K562 (cell line): Measurements from ENCODE around the gene DPH7. TPM values are rescaled to one million over a fixed set of nuclear protein-coding genes. Genes with fewer than 3 reads are reported as not detected.

Experiments used
- ARID3A ChIP-seq: IDR thresholded peaks from 2 replicates; pipeline ENCODE4 v1.6.1; 2012; ENCODE audit warnings: low read depth, low read length, improper control_type of control experiment, borderline replicate concordance
- BCLAF1 ChIP-seq, 2 experiments: fragments of 450-650 bp in 1 of 2; IDR thresholded peaks; 2 replicates each; pipeline ENCODE4 v1.6.1; 2011 to 2017; ENCODE audit warnings: low read depth in 2 of 2, antibody characterized with exemption in 1 of 2, borderline replicate concordance in 1 of 2, low read length in 1 of 2, mild to moderate bottlenecking in 1 of 2, mixed read lengths in 1 of 2; ENCODE audit not compliant: control insufficient read depth in 1 of 2
- C11orf30 ChIP-seq: fragments of 450-650 bp; IDR thresholded peaks from 2 replicates; pipeline ENCODE4 v1.6.1; 2016; ENCODE audit warnings: low read depth, mild to moderate bottlenecking
- E2F8 ChIP-seq: fragments of 450-650 bp; IDR thresholded peaks from 2 replicates; pipeline ENCODE4 v1.7.1; 2018; ENCODE audit warnings: mild to moderate bottlenecking, low read depth; ENCODE audit not compliant: partially characterized antibody
- HDAC6 ChIP-seq: IDR thresholded peaks from 2 replicates; pipeline ENCODE4 v1.6.1; 2012; ENCODE audit warnings: low read depth, mild to moderate bottlenecking, control low read depth, inconsistent platforms, low read length, moderate library complexity
- PCBP1 ChIP-seq: fragments of 200-400 bp; formaldehyde crosslinking; IDR thresholded peaks from 2 replicates; pipeline ENCODE4 v1.6.1; 2018; ENCODE audit warnings: mild to moderate bottlenecking, low read depth, low read length; ENCODE audit not compliant: poor library complexity, severe bottlenecking
- PHF8 ChIP-seq: fragments of 200-600 bp; sonication (generic); IDR thresholded peaks from 2 replicates; pipeline ENCODE4 v1.6.1; 2012; ENCODE audit warnings: mixed run types, mild to moderate bottlenecking, inconsistent platforms, low read length, moderate library complexity, borderline replicate concordance
- ZNF79 ChIP-seq: fragments of 250-450 bp; sonication (Bioruptor Pico); IDR thresholded peaks from 2 replicates; pipeline ENCODE4 v1.4.0; 2020; ENCODE audit warnings: low read depth, mild to moderate bottlenecking, moderate library complexity
- polyA plus RNA-seq, 8 experiments: library from polyadenylated mRNA; depleted of rRNA in 4 of 8; stranded (reverse) in 5 of 8; unstranded in 3 of 8; fragments of >200 nt; fragmentation: Nextera tagmentation in 2 of 8; fragmentation: Illumina TruSeq in 1 of 8; extraction: Ambion mirVana in 2 of 8; extraction: Trizol in 1 of 8; gene quantifications; 2 replicates each; pipeline versions ENCODE4 v1.2.1 to v1.2.3, GENCODE V29; 2011 to 2014; ENCODE audit warnings: inconsistent platforms in 1 of 8, missing spikeins in 1 of 8
- total RNA-seq, 7 experiments: library from RNA; depleted of rRNA in 6 of 7; stranded (reverse); fragments of >200 nt in 6 of 7; fragmentation: Illumina TruSeq in 2 of 7; extraction: Trizol in 2 of 7; gene quantifications; 2 replicates each; pipeline versions ENCODE4 v1.2.1 to v1.2.3, GENCODE V29; 2011 to 2021; ENCODE audit warnings: low replicate concordance in 1 of 7
- TF ChIP-seq, protein P1 (sequence below): sonication (generic); formaldehyde crosslinking; IDR thresholded peaks from 2 replicates; pipeline ENCODE4 v1.8.0; 2022; ENCODE audit warnings: mild to moderate bottlenecking, missing genetic modification reagents, borderline replicate concordance
- TF ChIP-seq, protein P2 (sequence below): fragments of 250-450 bp; sonication (Bioruptor Pico); IDR thresholded peaks from 2 replicates; pipeline ENCODE4 v1.9.0; 2021; ENCODE audit warnings: mild to moderate bottlenecking
- TF ChIP-seq, protein P3 (sequence below), 2 experiments: fragments of 450-650 bp; conservative IDR thresholded peaks; 2 replicates each; pipeline ENCODE4 v1.6.1; 2017; ENCODE audit warnings: mild to moderate bottlenecking in 2 of 2, moderate library complexity in 2 of 2

Gene DPH7
- total and polyA plus RNA-seq, 9 of the 15 experiments (the other 6 are each of a cell fraction or from before 2014, with no cell fraction given) = 13.9 to 68.6 (median 41.3) TPM

DNA sequence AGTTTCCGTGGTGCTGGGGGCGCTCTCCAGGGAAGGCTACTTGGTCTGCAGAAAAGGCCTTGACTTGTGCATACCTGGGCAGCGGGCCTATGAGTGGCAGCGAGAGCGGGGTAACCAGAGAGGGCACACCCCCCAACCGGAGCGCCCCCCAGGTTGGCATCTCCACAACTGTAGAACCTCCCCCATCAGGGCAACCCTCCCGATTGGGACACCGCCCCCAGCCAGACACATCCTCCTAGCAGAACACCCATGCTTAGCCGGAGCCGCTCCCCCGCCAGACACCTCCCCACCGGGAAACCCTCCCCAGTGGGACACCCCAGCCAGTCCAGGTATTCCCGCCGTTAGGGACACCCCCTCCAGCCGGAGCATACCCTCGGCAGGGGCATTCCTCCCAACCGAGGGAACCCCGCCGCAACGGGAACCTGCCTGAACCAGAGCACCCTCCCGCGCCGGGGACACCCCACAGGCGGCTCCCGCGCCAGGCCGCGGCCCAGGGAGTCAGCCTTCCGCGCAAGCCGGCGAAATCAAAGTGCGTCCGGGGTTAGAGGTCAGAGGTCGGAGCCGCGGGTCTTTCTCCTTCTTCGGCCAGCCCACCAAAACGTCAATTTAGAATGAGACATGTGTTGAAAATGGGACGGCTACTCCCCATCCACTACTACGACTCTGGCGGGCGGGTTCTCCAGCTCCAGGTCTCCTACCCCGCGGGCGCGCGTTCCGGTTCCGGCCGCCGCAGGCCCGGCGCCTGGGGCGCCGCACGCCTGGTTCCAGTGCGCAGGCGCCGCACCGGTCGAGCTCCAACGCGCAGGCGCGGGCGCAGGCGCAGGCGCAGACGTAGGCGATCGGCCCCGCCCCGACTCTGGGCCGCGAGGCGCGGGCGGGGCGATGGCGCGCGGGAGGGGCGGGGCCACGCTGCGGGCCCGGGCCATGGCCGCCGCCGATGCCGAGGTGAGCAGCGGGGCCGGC is 39.7 kb upstream of the DPH7 start, which contains the start of gene EHMT1 (continued):
- peak; percentile 92 for TF ChIP-seq E2F8
- peak; percentile 90 for TF ChIP-seq C11orf30
- TF ChIP-seq PCBP1 = peak; percentile 77
- TF ChIP-seq HDAC6 = no peak
- TF ChIP-seq BCLAF1 (IDR thresholded peaks at IDR 0.05; ENCODE audit: borderline replicate concordance in 1 of 2, control insufficient read depth in 1 of 2, low read depth in 2 of 2, low read length in 1 of 2) = no peak
- TF ChIP-seq, protein P1, sequence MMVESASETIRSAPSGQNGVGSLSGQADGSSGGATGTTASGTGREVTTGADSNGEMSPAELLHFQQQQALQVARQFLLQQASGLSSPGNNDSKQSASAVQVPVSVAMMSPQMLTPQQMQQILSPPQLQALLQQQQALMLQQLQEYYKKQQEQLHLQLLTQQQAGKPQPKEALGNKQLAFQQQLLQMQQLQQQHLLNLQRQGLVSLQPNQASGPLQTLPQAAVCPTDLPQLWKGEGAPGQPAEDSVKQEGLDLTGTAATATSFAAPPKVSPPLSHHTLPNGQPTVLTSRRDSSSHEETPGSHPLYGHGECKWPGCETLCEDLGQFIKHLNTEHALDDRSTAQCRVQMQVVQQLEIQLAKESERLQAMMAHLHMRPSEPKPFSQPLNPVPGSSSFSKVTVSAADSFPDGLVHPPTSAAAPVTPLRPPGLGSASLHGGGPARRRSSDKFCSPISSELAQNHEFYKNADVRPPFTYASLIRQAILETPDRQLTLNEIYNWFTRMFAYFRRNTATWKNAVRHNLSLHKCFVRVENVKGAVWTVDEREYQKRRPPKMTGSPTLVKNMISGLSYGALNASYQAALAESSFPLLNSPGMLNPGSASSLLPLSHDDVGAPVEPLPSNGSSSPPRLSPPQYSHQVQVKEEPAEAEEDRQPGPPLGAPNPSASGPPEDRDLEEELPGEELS = no peak
- no peak for TF ChIP-seq ARID3A
- peak; percentile 93; the same call in 1 of the 2 replicates for TF ChIP-seq PHF8
- TF ChIP-seq, protein P2, sequence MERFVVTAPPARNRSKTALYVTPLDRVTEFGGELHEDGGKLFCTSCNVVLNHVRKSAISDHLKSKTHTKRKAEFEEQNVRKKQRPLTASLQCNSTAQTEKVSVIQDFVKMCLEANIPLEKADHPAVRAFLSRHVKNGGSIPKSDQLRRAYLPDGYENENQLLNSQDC = no peak
- TF ChIP-seq, protein P3, sequence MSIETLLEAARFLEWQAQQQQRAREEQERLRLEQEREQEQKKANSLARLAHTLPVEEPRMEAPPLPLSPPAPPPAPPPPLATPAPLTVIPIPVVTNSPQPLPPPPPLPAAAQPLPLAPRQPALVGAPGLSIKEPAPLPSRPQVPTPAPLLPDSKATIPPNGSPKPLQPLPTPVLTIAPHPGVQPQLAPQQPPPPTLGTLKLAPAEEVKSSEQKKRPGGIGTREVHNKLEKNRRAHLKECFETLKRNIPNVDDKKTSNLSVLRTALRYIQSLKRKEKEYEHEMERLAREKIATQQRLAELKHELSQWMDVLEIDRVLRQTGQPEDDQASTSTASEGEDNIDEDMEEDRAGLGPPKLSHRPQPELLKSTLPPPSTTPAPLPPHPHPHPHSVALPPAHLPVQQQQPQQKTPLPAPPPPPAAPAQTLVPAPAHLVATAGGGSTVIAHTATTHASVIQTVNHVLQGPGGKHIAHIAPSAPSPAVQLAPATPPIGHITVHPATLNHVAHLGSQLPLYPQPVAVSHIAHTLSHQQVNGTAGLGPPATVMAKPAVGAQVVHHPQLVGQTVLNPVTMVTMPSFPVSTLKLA (conservative IDR thresholded peaks at IDR 0.05) = peak; percentile 80 to 91
- no peak for TF ChIP-seq ZNF79
